Measurements from ENCODE around the gene PCBD1.
"Not testable (repeated sequence)": the region's sequence is repeated elsewhere in the genome, so short reads cannot be mapped to it uniquely, and the experiment has no call there.

PCBD1 gene

GRCh38 chr10:70863470-70864160, 24.8 kb downstream of the PCBD1 start:
- DNase-seq = no peak

DNA sequence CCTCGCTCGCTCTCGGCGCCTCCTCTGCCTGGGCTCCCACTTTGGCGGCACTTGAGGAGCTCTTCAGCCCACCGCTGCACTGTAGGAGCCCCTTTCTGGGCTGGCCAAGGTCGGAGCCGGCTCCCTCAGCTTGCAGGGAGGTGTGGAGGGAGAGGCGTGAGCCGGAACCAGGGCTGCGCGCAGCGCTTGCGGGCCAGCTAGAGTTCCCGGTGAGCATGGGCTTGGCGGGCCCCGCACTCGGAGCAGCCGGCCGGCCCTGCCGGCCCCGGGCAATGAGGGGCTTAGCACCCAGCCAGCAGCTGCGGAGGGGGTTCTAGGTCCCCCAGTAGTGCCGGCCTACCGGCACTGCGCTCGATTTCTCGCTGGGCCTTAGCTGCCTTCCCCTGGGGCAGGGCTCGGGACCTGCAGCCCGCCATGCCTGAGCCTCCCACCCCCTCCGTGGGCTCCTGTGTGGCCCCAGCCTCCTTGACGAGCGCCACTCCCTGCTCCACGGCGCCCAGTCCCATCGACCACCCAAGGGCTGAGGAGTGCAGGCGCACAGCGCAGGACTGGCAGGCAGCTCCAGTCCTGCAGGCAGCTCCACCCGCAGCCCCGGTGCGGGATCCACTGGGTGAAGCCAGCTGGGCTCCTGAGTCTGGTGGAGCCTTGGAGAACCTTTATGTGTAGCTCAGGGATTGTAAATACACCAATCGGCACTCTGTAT, 26.7 kb downstream of the PCBD1 start:
- DNase-seq = not testable (repeated sequence)

DNA sequence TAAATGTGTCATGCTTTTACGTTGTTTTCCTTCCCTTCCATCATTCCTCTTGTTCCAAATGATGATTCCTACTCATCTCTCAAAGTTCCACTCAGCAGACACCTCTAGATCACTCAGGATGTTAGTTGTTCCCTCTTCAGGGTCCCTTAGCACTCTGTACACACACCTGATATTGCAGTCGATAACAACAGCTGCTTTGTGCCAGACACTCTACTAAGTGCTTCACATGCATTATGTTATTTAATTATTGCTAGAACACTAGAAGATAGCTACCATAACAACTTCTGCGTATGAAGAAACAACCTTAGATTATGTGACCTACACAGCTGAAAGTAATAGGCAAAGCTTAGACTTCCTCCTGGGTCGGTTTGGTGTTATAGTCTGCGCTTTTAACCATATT, 29.6 kb downstream of the PCBD1 start:
- DNase-seq = no peak

DNA sequence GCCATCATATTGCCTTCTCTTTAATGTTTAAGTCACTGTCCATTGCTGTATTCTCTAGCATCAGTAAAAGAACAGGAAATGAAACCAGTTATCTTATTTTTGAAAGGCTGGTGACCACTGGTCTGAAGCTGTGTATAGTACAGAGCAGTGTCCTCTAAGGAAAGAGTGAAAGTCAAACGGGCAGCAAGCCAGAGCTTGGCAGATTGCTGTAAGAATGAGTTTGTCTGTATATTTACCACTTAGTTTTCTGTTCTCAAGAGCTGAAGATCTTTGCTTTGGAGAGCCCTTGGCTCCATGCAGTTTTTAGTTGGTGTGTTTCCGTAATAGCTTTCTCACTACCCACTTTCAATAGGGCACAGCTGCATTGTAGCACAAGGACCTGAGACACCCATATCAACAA, 31.9 kb downstream of the PCBD1 start:
- DNase-seq = peak; percentile 44 to 64 (median 56)

DNA sequence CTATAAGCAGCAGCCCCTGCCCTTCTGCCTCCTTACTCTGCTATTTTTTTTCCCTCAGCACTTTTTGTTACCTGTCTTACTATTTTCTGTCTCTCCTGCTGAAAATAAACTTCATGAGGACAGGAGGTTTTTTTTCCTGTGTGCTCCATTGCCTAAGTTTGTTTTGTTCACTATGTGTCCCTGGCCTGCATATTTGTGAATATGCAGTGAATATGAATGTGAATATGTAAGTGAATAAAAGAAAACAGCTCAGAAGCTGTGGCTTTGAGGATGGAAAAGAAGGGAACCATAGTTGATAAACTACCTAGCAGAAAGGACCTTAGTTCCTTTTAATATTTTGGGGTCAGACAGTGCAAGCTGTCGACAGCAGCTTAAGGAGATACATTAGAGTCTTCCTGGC, 34.9 kb downstream of the PCBD1 start:
- DNase-seq = no peak

GRCh38 chr10:70853038-70853437, 35.3 kb downstream of the PCBD1 start:
- no peak for DNase-seq

- DNase-seq = no peak
Observed at GRCh38 chr10:70851597-70852475, 36.5 kb downstream of the PCBD1 start.

DNA sequence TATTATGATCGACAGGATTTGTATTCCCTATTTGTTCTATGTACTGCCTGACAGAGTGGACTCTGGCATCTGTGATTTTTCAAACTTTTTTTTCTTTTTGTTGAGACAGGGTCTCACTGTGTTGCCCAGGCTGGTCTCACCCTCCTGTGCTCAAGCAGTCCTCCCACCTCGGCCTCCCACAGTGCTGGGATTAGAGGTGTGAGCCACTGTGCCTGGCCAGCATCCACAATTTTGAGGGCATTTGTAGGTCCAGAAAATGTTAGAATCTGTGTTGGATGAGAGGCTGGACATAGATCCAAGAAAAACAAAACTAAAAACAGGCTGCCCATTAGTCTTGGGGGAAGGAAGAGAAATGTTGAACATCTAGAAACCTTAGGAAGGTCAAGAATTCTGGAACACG, 38.3 kb downstream of the PCBD1 start:
- no peak for DNase-seq

GRCh38 chr10:70849582-70850016, 38.8 kb downstream of the PCBD1 start:
- no peak for DNase-seq

DNA sequence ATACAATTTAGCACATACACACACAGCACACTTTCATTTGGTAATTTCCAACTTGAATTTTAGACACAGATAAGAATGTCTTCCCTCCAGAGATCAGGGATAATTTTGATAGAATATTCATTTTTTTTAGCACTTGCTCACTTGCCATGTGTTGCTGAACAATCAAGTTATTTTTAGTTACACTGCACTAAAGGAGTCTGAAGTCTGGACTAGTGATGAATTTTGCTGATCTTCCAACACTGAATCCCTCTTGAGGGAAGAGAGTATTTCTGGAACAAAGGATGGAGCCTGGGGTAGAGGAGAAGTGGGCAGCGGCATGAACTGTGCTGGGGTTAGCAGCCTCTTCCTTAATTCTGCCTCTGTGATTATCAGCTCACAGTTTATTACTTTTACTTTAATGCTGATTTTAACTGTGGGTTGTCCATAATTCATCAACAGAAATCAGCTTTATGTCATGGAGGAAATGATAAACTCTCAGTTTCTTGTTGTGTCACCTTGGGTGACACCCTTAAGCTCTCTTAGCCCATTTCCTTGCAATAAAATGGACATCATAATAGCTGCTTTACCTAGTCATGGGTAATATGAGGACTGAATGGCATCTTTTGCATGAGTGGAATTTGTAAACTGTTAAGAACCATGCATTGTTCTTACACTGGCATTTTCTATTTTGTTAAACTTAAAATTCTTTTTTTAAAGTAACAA, 40.6 kb downstream of the PCBD1 start:
- peak; percentile 38 to 58 (median 50) for DNase-seq

DNA sequence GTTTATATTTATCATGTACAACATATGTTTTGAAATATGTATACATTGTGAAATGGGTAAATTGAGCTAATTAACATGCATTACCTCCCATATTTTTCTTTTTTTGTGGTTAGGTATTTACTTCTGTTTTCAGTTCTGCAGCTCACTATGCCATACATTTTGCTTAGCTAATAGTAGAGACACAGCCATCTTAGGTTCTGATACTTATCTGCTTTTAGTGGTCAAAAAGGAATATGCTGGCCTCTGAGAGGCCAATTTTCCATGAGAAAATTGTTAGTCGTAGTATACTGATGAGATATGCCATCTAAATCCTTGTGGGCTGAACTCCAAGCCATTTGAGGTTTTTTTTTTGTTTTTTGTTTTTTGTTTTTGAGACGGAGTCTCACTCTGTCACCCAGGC, 41.6 kb downstream of the PCBD1 start:
- no peak for DNase-seq

GRCh38 chr10:70845816-70846215, 42.5 kb downstream of the PCBD1 start:
- no peak for DNase-seq

GRCh38 chr10:70845256-70845655, 43.1 kb downstream of the PCBD1 start:
- DNase-seq = no peak

DNA sequence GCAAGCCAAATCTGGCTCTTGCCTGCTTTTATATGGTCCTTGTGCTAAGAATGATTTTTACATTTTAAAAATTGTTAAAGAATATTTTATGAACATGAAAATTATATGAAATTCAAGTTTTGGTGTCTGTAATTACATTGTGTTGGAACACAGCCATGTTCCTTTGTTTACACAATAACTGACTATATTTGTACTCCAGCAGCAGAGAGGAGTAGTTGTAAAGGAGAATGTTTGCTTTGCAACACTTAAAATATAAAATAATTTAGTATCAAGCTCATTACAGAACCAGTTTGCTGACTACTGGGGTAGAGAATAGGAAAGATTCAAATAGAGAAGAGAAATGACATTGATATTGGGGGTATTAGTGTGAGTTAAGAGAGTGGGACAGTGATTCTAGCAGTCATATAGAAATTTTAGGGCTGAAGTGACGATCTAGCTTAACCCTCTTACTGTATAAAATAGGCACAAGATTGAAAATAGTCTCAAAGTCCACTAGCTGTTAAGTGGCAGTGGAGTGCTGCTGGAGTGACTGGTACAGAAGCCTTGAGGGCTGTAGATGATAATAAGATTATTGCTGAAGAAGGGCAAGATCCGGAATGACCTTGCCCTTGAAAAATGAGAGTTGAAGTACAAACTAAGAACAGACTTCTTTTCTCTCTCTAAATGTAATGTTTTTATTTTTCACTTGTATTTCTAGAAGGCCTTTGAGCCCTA, 44.4 kb downstream of the PCBD1 start:
- no peak for DNase-seq

DNA sequence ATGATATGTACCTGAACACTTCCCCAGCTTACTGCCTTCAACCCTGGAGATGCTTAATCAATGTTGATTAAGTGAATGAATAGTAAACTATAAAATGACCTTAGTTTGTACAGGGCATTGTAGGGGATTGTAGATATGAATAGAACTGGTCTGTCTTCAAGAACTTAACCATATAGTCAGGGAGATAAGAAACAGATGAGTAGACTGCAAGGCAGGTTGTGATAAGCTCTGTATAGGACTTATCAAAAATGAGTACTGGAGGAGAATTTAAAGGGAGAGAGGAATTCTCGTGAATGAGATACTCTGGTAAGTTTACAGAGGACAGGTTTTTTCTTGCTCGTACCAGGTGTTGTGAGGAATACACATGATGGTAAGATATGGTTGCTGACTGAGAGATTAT, 45.0 kb downstream of the PCBD1 start:
- DNase-seq = no peak

- DNase-seq = no peak
Observed at GRCh38 chr10:70840836-70841235, 47.5 kb downstream of the PCBD1 start.

- peak in 2 of 4 experiments; percentile 67 to 71 for DNase-seq
Observed at GRCh38 chr10:70838270-70838805, 50.0 kb downstream of the PCBD1 start.

DNA sequence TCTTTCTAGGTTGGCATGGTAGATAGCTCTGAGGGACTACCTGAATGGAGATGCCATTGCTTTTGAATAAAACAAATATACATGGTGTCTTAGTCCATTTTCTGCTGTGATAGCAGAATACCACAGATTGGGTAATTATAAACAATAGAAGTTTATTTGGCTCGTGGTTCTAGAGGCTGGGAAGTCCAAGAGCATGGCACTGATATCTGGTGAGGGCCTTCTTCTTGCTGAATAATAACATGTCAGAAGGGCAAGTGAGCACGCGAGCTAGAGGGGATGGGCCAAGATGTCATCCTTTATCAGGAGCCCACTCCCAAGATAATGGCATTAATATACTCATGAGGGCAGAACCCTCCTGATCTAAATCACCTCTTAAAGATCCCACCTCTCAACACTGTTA, 50.7 kb downstream of the PCBD1 start:
- DNase-seq = no peak

DNA sequence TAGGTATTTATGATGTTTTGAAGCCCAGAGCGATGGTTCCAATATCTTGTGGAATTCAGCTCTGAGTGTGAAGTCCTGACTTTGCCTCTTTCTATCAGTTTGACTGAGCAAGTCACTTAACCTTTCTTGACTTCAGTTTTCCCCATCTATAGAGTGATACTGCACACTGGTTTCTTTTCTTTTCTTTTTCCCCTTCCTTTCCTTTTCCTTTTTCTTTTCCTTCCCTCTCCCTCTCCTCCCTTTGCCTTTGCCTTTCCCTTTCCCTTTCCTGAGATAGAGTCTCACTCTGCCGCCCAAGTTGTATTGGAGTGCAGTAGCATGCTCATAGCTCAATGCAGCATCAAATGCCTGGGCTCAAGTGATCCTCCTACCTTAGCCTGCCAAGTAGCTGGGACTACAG, 52.0 kb downstream of the PCBD1 start:
- no peak for DNase-seq

- DNase-seq = peak; percentile 69 to 88 (median 80)
Observed at GRCh38 chr10:70834441-70835151, 53.8 kb downstream of the PCBD1 start.

- DNase-seq = no peak
Observed at GRCh38 chr10:70834021-70834420, 54.3 kb downstream of the PCBD1 start.

Data from suppressor macrophage (primary cell).